GM21528 (cell line): ENCODE results near the gene ERCC3.
"Not testable (repeated sequence)": the region's sequence is repeated elsewhere in the genome, so short reads cannot be mapped to it uniquely, and the experiment has no call there.

Experiments used
- ATAC-seq: cut with Tn5 transposase; IDR thresholded peaks from one replicate; pipeline ENCODE4 v1.9.1; 2021; ENCODE audit warnings: mild to moderate bottlenecking, moderate library complexity; ENCODE audit not compliant: unreplicated experiment, low FRiP score

ERCC3 gene

GRCh38 chr2:127228102-127228501, 65.8 kb downstream of the ERCC3 start:
- no peak for ATAC-seq

DNA sequence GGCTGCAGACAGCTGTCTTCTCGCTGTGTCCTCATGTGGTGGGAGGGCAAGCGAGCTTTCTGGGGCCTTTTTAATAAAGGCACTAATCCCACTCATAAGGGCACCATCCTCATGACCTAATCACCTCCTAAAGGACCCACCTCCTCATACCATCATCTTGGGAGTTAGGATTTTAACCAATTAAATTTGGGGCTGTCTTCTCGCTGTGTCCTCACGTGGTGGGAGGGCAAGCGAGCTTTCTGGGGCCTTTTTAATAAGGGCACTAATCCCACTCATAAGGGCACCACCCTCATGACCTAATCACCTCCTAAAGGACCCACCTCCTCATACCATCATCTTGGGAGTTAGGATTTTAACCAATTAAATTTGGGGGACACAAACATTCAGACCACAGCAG, 66.7 kb downstream of the ERCC3 start:
- not testable (repeated sequence) for ATAC-seq

DNA sequence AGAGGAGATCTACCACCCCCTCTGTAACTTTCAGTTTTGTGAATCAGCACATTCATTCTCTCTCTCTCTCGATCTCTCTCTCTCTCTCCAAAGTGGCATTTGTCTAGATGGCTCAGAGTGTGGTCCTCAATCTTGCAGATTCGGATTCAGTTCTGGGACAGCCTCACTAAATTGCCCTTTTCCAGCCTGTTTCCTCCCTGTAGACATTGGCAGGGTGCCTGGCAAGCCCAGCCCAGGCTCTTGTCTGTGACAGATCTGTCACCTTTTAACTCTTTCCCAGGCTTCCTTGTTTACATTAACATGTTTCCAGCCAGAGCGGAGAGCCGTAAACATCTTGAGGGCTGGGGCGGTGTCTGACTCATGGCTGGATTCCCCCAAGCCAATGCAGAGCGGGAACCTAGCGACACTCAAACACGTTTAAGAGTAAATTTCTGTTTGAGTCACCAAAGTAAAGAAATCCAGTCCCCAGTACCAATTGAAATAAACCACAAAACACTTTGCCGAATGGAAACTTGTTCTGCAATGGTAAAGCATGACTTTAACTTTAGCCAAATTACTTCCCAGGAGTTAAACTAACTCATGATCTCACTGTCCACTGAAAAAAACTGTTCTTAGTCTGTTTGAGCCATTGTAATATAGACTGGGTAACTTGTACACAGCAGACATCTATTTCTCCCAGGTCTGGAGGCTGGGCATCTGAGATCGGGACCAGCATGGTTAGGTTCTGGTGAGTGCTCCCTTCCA, 67.3 kb downstream of the ERCC3 start:
- ATAC-seq, result no peak

DNA sequence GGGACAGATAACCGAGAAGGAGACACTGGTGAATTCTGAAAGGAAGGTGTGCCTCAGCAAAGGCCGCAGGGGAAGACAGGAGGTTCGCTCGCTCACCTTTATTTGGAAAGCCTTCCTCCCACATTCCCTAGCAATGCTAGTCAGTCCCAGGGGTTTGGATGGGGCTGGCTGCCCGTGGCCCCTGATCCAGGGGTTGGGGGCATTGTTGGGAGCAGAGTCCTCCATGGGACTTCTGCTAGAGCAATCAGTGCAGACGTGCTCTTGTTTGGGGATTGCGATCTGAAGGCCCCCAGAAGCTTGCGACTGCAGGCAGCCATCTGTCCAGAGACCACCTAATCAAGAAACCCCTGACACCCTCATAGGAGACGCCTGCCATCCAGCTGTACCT, 67.8 kb downstream of the ERCC3 start:
- no peak for ATAC-seq

DNA sequence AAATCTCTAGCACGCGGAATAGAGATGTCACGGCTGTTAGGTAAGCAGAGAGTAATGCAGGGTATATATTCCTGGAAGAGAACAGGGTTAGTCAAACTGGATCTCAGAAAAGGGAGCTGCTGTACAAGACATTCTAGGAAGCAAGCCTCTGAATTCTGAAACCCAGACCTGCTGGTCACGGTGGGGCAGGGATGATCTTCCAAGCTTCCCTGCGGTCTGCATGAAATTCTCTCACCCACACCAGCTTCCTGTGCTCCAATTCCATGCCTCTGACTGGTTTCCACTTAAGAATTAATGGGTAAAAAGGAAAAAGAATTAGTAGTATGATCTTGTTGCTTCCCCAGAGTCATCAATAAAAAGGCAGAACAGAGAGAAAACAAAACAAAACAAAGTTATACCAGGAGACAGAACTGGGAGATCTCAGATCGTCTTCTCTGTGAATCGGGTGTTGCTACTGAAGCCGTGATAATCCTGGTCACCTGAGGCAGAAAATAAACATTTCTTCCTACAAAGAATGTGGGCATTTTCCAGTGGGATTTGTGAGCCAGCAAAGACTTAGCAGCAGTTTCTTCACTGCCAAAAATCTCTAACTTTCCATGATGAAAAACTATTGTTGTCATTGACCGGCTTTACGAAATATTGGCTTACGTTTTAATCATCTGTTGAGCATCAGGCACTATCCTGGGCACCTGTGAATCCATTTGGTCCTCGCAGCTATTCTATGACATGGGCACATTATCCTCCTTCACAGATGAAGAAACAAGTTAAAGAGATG, 68.6 kb downstream of the ERCC3 start:
- no peak for ATAC-seq

- not testable (repeated sequence) for ATAC-seq
These were observed 69.8 kb downstream of the ERCC3 start for GRCh38 chr2:127224135-127224534.

GRCh38 chr2:127220768-127221527, 73.0 kb downstream of the ERCC3 start:
- ATAC-seq, result no peak

GRCh38 chr2:127220102-127220767, 73.7 kb downstream of the ERCC3 start, which contains the start of gene CYP27C1:
CYP27C1 (minus strand) TSS chr2:127220299; CDS start chr2:127220270, 29 bp downstream.
- no peak for ATAC-seq

DNA sequence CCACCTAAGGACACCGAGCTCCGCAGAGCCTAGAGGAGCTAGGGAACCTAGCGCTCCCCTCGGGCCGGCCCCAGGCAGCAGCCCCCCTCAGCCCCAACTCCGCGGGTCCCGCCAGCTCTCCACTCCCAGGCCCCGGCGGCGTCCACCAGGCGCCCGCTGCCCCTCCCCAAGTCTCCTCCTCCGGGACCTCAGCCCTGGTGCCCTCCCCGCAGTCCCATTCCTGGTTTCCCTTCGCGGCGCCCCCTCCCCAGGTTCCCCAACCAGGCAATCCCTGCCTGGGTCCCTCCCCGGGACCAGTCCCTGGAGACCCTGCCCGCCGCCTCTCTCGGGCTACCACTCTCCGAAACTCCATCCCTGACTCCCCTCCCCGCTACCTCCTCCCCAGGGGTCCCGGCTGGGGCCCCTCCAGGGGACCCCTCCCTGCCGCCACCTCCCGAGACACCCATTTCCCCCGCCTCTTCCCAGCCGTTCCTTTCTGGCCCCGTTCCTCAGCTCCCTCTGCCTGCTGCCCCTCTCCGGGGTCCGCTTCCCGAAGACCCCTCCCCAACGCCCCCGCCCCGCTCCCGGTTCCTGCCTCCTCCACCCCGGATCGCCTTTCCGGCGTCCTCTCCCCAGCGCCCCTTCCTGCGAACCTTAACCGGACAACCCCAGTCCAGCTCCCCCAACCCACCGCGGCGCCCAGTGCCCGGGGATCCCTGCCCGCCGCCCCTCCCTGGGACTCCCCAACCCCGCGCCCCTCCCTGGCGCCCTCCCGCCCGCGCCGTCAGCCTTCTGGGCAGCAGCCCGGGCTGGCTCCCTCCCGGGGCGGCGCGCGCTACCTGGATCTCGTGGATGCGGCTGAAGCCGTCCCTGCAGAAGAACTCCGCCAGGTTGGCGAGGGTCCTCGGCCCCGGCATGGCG, 74.5 kb downstream of the ERCC3 start:
- no peak for ATAC-seq

DNA sequence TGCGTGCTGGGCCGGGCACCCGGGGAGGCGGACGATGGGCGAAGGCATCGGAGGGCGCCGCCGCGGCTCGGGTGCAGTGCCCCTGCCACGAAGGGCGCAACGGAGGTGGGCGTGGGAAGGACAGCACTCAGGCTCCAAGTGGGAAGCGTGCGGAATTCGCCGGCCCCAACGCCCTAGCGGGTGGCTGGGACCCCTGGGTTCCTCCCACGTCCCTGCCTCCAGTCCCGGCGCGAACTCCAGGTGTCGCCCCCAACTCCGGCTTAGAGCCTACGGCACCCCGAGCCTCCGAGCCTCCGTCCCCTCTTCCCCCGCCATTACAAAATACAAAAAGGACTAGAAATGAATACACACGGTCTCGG, 75.2 kb downstream of the ERCC3 start:
- ATAC-seq, result no peak

DNA sequence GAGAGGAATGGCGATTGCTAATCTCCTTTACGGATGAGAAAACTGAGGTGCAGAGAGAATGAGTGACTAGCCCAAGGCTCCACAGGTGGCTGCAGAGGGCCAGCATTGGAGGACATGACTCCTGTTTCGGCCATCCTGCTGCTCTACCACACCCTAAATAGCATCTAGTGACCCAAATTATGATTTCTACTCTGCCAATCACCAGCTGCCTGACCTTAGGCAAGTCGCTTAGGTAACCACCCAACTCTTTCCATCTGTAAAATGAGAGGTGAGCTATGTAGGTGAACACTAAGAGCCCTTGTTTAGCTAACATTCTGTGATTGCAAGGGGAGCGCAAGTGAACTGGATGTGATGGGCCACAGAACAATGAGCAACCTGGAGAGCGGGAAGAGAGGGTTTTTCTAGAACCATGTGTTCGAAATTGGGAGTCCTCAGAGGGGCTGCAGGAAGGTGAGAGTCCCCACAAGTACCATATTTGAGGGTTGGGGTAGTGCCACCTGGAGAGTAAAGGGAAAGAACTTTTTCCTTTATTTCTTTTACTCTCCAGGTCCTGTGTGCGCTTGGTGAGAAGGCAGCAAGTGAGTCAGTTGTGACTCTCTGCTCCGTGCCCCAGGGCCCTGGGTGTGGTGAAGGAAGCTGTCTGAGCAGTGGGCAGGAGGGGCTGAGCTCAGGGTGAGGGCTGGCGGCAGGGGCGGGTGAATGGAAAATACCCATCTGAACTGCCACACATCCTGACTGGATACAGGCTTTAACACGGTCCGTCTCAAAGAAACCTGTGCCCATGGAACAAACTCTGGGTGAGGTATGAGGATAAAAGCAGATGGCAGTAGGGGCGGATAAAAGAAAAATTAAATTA, 76.2 kb downstream of the ERCC3 start:
- no peak for ATAC-seq

GRCh38 chr2:127216593-127216992, 77.4 kb downstream of the ERCC3 start:
- ATAC-seq, result no peak

DNA sequence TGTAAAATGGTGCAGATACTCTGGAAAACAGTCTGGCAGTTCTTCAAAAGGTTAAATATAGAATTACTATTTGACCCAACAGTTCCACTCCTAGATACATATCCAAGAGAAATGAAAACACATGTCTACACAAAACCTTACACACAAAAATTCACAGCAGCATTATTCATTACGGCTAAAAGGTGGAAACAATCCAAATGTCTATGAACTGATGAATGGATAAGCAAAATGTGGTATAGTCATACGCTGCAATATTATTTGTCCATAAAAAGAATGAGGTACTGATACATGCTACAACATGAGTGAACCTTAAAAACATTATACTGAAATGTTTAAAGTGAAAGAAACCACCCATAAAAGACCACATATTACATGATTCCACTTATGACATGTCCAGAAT, 77.8 kb downstream of the ERCC3 start:
- ATAC-seq, result no peak

GRCh38 chr2:127214201-127214600, 79.7 kb downstream of the ERCC3 start:
- not testable (repeated sequence) for ATAC-seq

DNA sequence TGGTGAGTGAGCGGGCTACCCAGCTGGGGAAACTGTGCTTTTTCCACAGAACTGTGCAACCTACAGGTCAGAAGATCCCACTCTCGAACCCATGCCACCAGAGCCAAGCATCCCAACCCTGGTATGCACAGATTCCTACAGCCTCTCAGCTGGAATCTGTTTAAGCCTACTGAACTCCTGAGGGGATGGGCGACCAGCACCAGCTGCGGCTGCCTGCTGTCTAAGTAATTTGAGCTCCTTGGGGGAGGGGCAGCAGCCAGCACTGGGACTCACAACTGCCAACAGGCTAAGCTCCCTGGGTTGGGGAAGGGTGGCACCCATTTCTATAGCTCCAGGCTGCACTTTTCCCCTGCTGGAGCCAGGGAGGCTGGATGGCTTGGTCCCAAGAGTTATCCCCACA, 85.6 kb downstream of the ERCC3 start:
- no peak for ATAC-seq
